ENCODE data around the gene FAM199X.

FAM199X gene

DNA sequence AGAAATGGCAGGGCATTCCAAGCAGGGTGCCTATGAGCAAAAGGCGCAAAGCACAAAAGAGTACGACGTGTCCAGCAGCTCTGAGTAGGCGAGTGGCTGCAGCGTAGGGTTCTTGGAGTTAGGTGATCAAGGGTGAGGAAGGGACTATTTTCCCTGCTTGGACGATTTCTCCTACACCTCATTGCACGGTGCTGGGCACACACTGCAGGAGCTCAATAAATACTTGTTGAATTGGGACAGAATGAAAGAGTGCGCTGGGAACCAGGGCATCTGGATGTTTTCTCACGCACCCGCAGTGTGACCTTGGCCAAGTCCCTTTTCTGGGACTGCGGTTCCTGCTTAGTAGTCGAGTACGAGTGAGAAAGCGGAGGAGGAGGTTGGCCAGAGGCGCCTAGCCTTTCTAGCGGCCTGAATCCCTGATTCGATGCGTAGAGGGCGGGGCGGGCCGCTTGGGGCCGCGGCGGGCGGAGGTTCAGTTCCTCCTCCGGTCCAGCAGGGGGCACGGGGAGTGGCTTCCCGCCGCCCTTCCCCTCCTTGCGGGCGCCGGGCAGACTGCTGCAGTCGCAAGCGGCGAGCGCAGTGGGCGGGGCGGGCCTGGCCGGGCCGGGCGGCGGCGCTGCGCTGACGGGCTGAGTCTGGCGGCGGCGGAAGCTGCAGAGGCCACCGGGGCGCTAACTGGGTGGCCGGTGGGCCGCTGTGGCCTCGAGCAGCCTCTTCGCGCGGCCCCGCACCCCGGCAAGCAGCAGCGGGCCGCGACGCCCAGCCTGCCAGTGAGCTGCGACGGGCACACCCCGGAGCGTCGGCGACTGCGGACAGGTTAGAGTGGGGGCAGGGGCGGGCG is at the start of gene FAM199X:
Gene FAM199X (plus strand): TSS at position 560 of the 841 bp plus-strand sequence. CDS start 333 bp downstream, outside the sequence.
- peak; percentile 73 for DNase-seq

GRCh38 chrX:104117759-104118158 is 48.5 kb upstream of the FAM199X start:
- no peak for DNase-seq

- DNase-seq = no peak
Measured at GRCh38 chrX:104118765-104119164, 47.5 kb upstream of the FAM199X start.

DNA sequence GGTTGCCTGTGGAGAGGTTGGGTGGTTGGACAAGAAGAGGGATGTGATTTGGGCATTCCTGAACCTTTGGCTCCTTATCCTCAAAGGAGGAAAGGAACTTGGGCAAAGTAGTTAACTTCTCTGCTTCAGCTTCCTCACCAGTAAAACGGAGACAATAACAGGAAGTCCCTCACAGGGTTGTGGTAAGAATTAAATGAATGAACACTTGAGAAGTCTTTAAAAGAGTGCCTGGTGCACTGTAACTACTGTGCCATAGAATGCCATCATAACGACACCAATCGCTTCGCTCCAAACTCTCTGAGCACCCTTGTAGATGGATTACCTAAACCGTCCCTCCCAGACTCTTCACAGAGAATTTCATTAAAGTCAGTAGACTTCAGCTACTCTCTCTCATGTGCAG is 43.4 kb upstream of the FAM199X start:
- no peak for DNase-seq

GRCh38 chrX:104126856-104127255 is 39.4 kb upstream of the FAM199X start:
- no peak for DNase-seq

GRCh38 chrX:104130808-104131207 is 35.4 kb upstream of the FAM199X start:
- DNase-seq = no peak

GRCh38 chrX:104134583-104135261 is 31.5 kb upstream of the FAM199X start:
- no peak for DNase-seq

- DNase-seq = no peak
Measured at GRCh38 chrX:104135677-104136076, 30.6 kb upstream of the FAM199X start.

DNA sequence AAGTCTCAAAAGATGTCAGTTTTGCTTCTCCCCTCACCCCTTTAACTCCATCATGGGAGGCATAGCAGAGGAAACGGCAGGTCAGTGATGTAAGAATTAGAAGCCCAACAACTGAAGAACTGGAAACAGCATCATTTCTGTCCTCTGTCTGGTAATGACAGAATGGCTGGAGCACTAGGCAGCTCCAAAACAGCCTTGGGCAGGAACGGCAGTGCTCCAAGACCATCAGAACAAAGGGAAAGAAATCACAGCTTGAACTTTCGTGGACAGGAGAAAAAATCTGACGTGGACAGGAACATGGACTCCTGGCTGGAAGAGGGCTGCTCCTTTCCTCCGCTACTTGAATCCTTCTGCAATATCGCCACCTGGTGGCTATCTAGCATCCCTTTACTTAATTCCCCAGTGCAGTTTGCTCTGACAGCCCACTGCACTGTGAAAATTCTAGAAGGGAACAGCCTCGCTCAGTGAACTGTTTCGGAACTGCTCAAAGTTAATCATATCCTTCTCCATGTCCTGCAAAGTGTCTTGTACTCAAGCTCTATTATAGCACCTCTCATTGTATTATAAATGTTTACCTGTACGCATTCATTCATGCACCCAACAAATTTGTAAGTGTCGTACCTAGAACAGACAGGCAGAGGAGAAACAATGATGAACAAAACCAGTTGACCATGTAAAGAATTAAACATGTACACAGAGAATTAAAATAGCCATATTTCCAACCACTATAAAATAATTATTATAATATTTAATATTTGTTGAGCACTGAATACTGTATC is 29.8 kb upstream of the FAM199X start:
- DNase-seq = peak; percentile 33

GRCh38 chrX:104137496-104137895 is 28.8 kb upstream of the FAM199X start:
- DNase-seq = no peak

GRCh38 chrX:104141087-104141760 is 25.0 kb upstream of the FAM199X start:
- no peak for DNase-seq

DNA sequence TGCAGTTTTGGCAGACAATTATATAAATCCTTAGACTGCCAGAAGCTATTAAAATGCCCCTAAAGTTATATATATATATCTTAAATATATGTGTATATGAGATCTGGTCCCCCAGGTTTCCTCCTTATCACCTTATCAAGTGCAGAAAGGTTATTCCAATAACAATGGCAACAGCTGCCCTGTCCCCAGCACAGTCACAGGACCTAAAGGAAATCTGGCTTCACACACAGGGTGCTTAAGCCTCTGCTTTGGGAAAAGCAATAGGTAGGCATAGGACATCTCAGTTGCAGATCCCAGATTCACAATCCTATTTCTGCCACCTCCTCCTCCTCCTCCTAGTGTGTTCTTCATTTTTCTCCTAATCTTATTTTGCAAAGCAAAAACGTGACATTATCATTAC is 15.2 kb upstream of the FAM199X start:
- no peak for DNase-seq

DNA sequence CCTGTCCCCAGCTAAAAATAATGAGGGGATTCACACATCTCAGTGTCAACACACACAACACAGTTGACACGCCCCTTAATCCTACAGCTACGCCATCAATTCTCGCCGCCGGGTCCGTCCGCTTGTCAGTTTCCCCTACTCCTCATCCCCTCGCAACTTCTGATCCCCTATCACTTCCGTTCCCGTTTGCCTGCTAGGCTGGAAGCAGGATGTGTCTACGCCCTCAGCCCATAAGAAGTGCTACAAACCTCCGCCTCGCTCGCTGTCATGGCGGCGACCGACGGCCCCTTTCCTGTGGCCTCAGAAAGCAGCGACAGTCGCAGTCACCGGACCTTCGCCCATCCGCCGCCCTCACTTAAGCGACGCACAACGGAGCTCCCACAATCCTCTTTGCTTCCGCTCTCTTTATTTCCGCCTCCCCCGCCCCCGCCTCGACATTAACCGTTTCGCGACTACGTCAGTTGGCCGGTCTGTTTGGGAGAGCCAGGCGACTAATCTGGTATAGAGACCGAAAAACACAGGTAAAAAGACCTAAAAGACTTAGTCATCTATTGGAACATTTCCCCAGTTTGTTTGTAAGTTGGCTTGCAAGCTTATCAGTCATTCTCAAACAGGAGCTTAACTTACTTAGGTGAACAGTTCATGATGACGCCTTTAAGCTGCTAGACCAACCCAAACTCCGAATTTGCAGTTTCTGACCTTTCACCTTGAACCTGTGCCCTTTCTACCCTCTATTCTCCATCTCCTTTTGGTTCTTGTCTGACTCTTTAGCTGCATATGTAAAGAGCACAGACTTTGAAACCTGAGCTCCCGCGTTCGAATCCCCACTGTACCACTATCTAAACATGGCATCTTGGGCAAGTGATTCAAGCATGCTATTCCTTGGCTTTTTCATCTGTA is 9.4 kb upstream of the FAM199X start, which contains the start of gene SLC25A53:
Gene SLC25A53 (minus strand): TSS at position 380 of the 900 bp plus-strand sequence. CDS start 51,752 bp downstream, outside the sequence.
- DNase-seq = peak; percentile 64

DNA sequence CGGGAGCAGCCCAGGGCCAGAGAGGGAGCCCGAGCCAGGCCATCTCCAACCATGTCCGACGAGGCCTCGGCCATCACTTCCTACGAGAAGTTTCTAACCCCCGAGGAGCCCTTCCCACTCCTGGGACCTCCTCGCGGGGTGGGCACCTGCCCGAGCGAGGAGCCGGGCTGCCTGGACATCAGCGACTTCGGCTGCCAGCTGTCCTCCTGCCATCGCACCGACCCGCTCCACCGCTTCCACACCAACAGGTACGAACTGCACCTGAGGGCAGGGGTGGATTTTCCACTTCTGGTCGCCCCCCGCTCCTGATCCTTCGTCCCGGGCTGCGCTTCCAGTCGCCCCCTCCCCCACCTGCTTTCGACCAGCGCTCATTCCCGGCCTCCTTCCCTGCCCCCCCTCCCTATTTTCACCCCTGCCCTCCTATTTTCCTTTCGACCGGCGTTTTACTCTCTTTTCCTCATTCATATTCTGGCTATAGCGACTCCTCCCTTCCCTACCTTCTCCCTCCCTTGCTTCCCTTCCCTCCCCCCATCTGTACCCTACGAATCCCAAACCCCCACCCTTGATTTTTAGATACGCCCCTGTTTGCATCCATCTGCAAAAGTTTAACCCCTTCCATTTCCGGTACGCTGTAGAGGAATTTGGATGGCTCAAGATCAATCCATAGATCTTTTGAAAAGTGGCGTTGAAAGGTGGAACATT is 633 bp downstream of the FAM199X start:
- peak; percentile 2 for DNase-seq

DNA sequence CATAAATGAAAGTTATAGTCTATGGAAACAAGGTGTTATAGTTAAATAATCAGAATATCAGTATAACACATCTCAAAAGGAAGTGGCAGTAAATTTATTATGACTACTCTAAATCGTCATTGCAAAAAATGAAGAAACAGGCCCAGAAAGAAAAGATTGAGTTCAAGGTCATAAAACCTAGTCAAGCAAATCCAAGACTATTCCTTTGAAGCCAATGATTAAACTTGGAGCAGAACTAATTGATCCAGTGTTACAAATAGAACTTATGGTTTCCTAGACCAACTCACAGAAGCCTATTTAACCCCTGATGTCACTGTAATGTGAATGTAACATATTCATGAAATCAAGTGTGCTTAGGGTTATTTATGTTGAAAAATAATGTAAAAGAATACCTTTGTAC is 1.9 kb downstream of the FAM199X start:
- DNase-seq = no peak

DNA sequence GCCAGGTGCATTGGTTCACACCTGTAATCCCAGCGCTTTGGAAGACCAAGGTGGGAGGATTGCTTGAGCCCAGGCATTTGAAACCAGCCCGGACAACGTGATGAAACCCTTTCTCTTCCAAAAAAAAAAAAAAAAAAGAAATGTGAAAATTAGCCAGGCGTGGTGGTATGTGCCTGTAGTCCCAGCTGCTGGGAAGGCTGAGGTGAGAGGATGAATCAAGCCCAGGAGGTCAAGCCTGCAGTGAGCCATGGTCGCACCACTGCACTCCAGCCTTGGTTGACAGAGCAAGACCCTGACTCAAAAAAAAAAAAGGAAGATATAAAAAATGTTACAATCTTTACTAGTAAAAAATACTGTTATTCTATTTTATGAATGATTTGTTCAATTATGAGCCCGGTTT is 5.9 kb downstream of the FAM199X start:
- DNase-seq = no peak

- DNase-seq = peak; percentile 12
Measured at GRCh38 chrX:104172788-104173187, 6.5 kb downstream of the FAM199X start.

- DNase-seq = no peak
Measured at GRCh38 chrX:104173841-104174240, 7.6 kb downstream of the FAM199X start.

DNA sequence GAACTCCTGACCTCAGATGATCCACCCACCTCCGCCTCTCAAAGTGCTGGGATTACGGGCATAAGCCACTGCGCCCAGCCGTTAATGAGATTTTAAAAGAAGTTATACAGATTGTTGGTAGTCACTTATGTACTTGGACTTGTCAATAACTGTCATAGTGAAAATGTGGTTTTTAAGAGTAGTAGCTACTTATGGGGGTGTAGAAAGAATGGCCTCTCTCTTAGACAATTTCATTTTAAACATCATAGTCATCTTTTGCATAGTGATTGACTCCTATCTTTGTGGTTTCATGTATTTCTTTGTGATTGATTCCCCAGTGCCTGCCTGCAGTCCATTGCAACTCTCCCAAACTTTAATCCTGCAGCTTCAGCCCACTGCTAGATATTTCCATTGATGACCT is 17.4 kb downstream of the FAM199X start:
- DNase-seq = no peak

DNA sequence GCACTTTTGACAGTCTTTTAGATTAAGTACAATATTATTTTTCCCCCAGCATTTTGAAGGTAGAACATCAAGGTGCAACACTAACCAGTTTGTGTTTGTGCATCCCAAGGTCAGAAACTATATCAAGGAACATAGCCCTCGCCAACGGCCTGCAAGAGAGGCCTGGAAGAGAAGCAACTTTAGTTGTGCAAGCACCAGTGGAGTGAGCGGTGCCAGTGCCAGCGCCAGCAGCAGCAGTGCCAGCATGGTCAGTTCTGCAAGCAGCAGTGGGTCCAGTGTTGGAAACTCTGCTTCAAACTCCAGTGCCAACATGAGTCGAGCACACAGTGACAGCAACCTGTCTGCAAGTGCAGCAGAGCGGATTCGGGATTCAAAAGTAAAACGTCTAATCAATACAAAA is 21.7 kb downstream of the FAM199X start:
- no peak for DNase-seq

GRCh38 chrX:104189837-104190236 is 23.6 kb downstream of the FAM199X start:
- DNase-seq = no peak

All from NCI-H226 (cell line).